NCI-H146 treated with DMSO at 0.1 percent for 48 hours (cell line): ENCODE results near the gene VIT.

Experiments used
- DNase-seq: peaks from one replicate; lab custom pipeline; 2025; ENCODE audit not compliant: unreplicated experiment; lab: John Stamatoyannopoulos, UW

VIT gene

GRCh38 chr2:36708041-36708741 lies 11.7 kb downstream of the VIT start:
- no peak for DNase-seq

DNA sequence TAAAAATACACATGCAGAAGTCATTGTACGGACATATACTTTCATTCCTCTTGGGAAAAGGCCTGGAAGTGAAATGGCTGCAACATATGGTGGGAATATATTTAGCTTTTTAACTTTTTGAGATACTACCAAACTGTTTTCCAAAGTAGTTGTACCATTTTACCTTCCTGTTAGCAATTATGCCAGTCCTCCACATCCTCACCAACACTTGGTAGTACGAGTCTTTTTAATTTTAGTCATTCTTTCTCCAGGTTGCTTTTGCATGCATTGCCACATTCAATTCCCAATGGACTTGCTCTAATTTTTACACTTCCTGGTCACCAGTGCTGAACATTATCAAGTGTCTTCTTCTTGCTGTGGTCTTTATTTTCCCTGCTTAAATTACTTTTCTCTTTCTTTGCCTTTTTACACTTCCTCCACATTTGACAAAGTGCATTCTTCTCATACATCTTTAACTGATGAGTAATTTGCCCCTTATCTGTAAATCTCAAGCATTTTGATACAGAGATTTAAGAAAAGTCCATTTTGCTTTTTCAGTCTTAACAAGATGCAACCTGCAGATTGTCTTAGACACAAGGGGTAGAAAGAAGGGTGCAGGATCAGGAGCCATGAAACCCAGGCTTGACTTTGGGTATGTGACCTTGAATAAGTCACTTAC lies 14.5 kb downstream of the VIT start:
- no peak for DNase-seq

DNA sequence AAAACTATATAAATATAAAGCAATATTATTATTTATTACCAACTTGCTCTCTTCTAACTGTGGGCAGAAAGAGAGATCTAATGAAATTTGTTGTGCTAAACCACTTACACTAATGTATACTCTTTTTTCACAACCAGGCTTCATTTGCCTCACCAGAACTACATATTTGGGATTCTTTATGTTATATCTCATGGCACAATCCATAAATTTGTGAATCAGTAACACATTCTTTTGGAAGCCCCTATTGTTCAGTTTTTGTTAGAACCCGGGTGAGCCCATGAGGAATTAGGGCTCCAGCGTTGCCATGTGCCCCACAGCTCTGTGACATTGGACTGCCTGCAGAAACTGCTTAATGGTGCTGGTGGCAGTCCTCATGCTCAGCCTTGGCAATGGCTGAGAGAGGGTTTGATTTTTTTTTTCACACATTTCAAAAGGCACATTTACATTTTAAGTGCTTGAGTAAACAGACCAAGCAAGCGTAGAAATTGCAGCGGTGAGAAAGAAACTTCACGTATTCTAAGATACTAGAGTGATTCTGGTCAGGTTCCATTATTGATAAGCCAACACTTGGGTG lies 15.3 kb downstream of the VIT start:
- no peak for DNase-seq

DNA sequence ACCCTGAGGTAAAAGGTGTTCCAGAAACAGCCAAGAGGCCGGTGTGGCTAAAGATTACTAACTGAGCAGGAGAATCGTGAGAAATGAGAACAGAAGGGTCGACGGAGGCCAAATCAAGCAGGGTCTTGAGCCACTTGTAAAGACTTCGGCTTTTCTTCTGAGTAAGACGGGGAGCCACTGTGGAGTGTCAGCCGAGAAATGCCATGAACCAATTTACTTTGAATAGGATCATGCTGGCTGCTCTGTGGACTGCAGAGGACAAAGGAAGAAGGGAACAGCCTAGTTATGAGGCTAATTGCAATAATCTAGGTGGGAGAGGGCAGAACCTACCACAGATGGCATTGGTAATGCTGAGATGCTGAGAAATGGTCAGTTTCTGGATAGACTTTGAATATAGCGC lies 16.8 kb downstream of the VIT start:
- DNase-seq: no peak

GRCh38 chr2:36716111-36716510 lies 19.6 kb downstream of the VIT start:
- no peak for DNase-seq

DNA sequence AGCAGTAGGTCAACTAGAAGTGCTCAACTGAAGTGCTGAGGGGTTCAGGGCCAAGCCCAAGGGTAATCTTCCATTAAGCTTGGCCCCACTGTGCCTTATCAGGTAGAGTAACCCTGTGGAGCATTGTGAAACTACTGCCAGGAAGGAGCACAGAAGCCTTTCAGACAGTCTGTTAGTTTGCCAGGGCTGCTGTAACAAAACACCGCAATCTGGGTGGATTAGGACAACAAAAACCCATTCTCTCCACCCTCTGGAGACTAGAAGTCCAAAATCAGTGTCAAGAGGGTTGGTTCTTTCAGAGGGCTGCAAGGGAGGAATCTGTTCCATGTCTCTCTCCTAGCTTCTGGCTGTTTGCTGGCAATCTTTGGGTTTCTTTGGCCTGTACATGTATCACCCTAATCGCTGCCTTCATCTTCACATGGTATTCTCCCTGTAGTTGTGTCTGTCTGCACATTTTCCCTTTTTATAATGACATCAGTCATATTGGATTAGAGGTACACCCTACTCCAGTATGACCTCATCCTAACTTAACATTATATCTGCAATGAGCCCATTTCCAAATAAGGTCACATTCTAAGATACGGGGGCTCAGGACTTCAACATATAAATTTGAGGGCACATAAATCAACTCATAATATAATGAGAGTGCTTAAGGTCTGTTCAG lies 21.2 kb downstream of the VIT start:
- DNase-seq: no peak

- DNase-seq: no peak
Observed at GRCh38 chr2:36727550-36727949, 31.0 kb downstream of the VIT start.

- DNase-seq: no peak
Observed at GRCh38 chr2:36729067-36729466, 32.6 kb downstream of the VIT start.

DNA sequence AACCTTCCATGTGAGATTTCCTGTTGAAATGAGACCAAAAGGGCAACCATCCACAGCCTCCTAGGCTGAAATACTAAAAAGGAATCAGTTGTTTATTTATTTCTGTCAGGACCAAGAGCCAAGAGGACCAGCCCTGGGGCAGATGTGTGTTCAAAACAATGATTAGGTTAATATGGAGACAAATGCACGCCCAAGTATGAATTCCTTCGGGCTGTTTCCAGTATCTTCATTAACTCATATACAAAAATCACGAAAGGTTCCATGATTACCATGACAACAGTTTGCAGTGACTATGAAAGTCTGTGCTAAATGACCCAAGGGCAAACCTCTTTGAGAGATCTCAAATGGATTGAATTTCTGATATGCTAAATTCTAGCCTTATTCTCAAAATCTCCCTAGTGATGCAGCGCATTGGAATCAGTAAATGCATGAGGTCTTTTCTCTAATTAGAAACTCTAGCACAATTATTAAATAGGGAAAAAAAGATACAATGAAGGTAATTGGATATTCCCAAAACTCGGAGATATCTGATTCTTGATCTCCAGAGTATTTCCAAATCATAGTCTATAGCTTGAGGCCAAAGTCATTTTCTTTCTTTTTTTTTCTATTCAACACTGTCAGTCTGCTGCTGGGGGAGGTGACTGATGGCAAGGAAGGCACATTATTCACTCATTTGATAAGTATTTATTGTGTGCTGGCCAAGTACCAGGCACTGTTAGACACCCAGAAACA lies 35.6 kb downstream of the VIT start:
- no peak for DNase-seq

DNA sequence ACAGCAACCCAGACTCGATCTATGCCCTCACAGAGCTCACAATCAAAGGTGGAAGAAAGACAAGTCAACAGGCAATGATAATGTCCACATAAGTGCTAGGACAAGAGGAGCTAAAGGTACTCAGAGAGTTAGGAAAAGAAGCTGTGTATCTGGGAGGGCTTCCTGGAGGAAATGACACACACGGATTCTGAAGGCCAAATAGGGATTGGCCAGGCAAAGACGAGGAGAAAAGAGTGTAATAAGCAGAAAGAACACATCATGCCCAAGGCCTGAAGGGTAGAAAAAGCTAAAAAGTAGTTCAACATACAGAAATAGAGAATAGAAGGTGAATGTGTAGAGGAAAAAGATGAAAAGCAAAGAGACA lies 36.1 kb downstream of the VIT start:
- no peak for DNase-seq

- no peak for DNase-seq
Observed at GRCh38 chr2:36733215-36733614, 36.7 kb downstream of the VIT start.

DNA sequence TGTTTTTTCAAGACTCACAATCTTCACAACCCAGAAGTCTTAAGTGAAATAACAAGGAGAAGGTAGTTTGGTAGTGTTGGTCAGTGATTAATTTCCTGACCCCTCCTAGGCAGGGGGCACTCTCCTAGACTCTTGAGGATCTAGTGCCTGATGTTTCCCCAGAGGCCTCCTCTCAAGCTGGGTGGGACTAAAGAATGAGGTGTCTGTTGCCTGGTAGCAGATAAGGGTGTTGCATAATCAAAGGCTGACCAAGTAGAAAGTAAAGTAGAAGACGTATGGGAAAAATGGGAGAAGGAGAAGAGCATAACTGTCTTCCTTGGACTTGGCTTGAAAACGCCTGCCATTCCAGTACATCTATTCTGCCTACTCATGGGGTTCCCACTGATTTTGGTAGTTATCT lies 37.8 kb downstream of the VIT start:
- no peak for DNase-seq

- DNase-seq: no peak
Observed at GRCh38 chr2:36737131-36737750, 40.7 kb downstream of the VIT start.

DNA sequence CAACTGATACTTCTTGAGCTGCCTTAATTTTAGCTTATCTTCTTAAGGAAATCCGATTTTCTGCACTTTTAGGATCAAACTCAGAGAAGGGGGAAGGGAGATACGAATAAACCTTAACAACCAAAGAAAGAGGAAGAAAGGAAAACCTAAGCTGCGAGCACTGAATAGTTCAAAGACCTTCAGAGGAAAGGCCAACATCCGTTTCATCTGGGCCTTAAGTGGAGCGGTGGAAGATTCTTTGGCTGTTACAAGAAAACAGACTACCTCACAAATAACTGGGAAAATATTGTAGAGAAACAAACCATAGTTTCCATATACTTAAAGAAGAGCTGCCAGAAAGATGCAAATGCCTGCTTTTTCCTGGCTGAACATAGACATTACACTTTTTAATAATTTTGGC lies 43.6 kb downstream of the VIT start:
- no peak for DNase-seq

GRCh38 chr2:36741188-36741837 lies 44.8 kb downstream of the VIT start:
- DNase-seq: no peak

GRCh38 chr2:36743954-36744353 lies 47.4 kb downstream of the VIT start:
- DNase-seq: no peak

GRCh38 chr2:36748166-36748565 lies 51.7 kb downstream of the VIT start:
- no peak for DNase-seq

- DNase-seq: no peak
Observed at GRCh38 chr2:36750101-36750500, 53.6 kb downstream of the VIT start.

GRCh38 chr2:36753706-36754221 lies 57.3 kb downstream of the VIT start:
- DNase-seq: no peak

- no peak for DNase-seq
Observed at GRCh38 chr2:36754578-36754977, 58.1 kb downstream of the VIT start.
